GM12878 (cell line): ENCODE measurements around the gene GANAB. TPM values are rescaled to one million over a fixed set of nuclear protein-coding genes. Genes with fewer than 3 reads are reported as not detected.

Experiments used
- ATAC-seq: fragments of 200-7000 bp; cut with Tn5 transposase; 3 replicates; pipeline ENCODE4 v1.9.1; 2020; ENCODE audit warnings: mild to moderate bottlenecking, moderate library complexity
- BruUV-seq: library from RNA; stranded (reverse); fragments of 400-500 nt; replicated peaks from 2 replicates; lab custom pipeline; 2021; lab: Mats Ljungman, UMichigan
- CTCF ChIA-PET: fragments of 300-600 bp; sonication (Branson Sonifier 250); formaldehyde crosslinking; extraction: SDS; loops from one replicate; lab custom pipeline; 2021; ENCODE audit warnings: inconsistent platforms; lab: Yijun Ruan, JAX
- POLR2A ChIA-PET: fragments of 350-600 bp; formaldehyde crosslinking; extraction: SDS; loops from one replicate; lab custom pipeline; 2021; ENCODE audit warnings: inconsistent platforms; lab: Charles Lee
- RAD21 ChIA-PET: fragments of 300-600 bp; sonication (Branson Sonifier 250); formaldehyde crosslinking; loops from one replicate; lab custom pipeline; 2023; ENCODE audit warnings: antibody characterized with exemption; ENCODE audit not compliant: unreplicated experiment; lab: Charles Lee
- SMC1A ChIA-PET: fragments of 300-600 bp; sonication (Branson Sonifier 250); formaldehyde crosslinking; loops from one replicate; lab custom pipeline; 2023; ENCODE audit not compliant: unreplicated experiment, uncharacterized antibody; lab: Charles Lee
- DNase-seq: peaks from one replicate; pipeline ENCODE4 v3.0.0-alpha.2; 2011; ENCODE audit warnings: low read depth, low spot score
- FAIRE-seq: peaks from 3 replicates; lab custom pipeline; 2011; peaks lifted over from hg19 to GRCh38; lab: Jason Lieb, UNC
- H2AFZ ChIP-seq: 2 replicates; pipeline ENCODE4 v1.6.0; 2011; ENCODE audit warnings: low read depth, low read length, control low read depth; ENCODE audit not compliant: control insufficient read depth
- H3K27ac ChIP-seq: 2 replicates; pipeline ENCODE4 v1.5.1; 2011; ENCODE audit warnings: control low read depth; ENCODE audit not compliant: control insufficient read depth, insufficient read depth
- H3K27me3 ChIP-seq, 2 experiments: replicated peaks in 1 of 2; 2 replicates each; pipeline versions ENCODE4 v1.6.0 to v1.6.1; 2011; ENCODE audit warnings: low read length in 1 of 2; ENCODE audit not compliant: control insufficient read depth in 2 of 2, insufficient read depth in 2 of 2
- H3K36me3 ChIP-seq, 2 experiments: 2 replicates each; pipeline ENCODE4 v1.5.1; 2011; ENCODE audit warnings: low read length in 1 of 2; ENCODE audit not compliant: control insufficient read depth in 2 of 2, insufficient read depth in 2 of 2
- H3K4me1 ChIP-seq: 2 replicates; pipeline ENCODE4 v1.6.1; 2011; ENCODE audit warnings: mild to moderate bottlenecking, low read length, moderate library complexity, mixed read lengths; ENCODE audit not compliant: control insufficient read depth, insufficient read depth
- H3K4me2 ChIP-seq: 2 replicates; pipeline ENCODE4 v1.6.0; 2011; ENCODE audit warnings: control low read depth; ENCODE audit not compliant: control insufficient read depth, insufficient read depth
- H3K4me3 ChIP-seq: fragments of 200-600 bp; sonication (generic); 2 replicates; pipeline ENCODE4 v1.5.1; 2016
- H3K79me2 ChIP-seq: 2 replicates; pipeline ENCODE4 v1.6.0; 2011; ENCODE audit warnings: low read length; ENCODE audit not compliant: control insufficient read depth, insufficient read depth
- H3K9ac ChIP-seq: 2 replicates; pipeline ENCODE4 v1.8.0; 2011; ENCODE audit warnings: low read length, control low read depth, mixed read lengths; ENCODE audit not compliant: control insufficient read depth, insufficient read depth
- H3K9me3 ChIP-seq: replicated peaks from 3 replicates; pipeline ENCODE4 v1.5.1; 2011; ENCODE audit warnings: mild to moderate bottlenecking, low read length; ENCODE audit not compliant: control insufficient read depth, insufficient read depth
- H4K20me1 ChIP-seq: 2 replicates; pipeline ENCODE4 v1.6.0; 2011; ENCODE audit not compliant: control insufficient read depth, insufficient read depth
- ATF7 ChIP-seq: fragments of 450-650 bp; IDR thresholded peaks from 2 replicates; pipeline ENCODE4 v1.6.1; 2016; ENCODE audit warnings: low read depth, mild to moderate bottlenecking
- BCL3 ChIP-seq: IDR thresholded peaks from 2 replicates; pipeline ENCODE4 v1.6.1; 2011; ENCODE audit warnings: borderline replicate concordance, low read depth, mild to moderate bottlenecking, moderate library complexity, low read length; ENCODE audit not compliant: insufficient read depth, poor library complexity, severe bottlenecking
- CEBPB ChIP-seq, 2 experiments: fragments of 150-350 bp in 1 of 2; IDR thresholded peaks; 2 replicates each; pipeline ENCODE4 v1.6.1; 2012 to 2014; ENCODE audit warnings: low read depth in 2 of 2, low read length in 2 of 2, borderline replicate concordance in 1 of 2, inconsistent platforms in 1 of 2
- FOXK2 ChIP-seq: fragments of 450-650 bp; IDR thresholded peaks from 2 replicates; pipeline ENCODE4 v1.6.1; 2017; ENCODE audit warnings: mild to moderate bottlenecking, moderate library complexity
- NBN ChIP-seq: fragments of 450-650 bp; IDR thresholded peaks from 2 replicates; pipeline ENCODE4 v1.6.1; 2016
- PAX5 ChIP-seq: IDR thresholded peaks from 2 replicates; pipeline ENCODE4 v1.6.1; 2011; ENCODE audit warnings: low read depth, low read length, borderline replicate concordance
- POLR2AphosphoS5 ChIP-seq: IDR thresholded peaks from 2 replicates; pipeline ENCODE4 v1.6.1; 2011; ENCODE audit warnings: mild to moderate bottlenecking, low read length, inconsistent platforms
- RAD21 ChIP-seq: IDR thresholded peaks from 2 replicates; pipeline ENCODE4 v1.6.1; 2011; ENCODE audit warnings: mild to moderate bottlenecking, low read depth, low read length, moderate library complexity; ENCODE audit not compliant: insufficient read depth
- SIX5 ChIP-seq: IDR thresholded peaks from 2 replicates; pipeline ENCODE4 v1.6.1; 2011; ENCODE audit warnings: mild to moderate bottlenecking, low read depth, low read length, moderate library complexity; ENCODE audit not compliant: severe bottlenecking
- TARDBP ChIP-seq: IDR thresholded peaks from 2 replicates; pipeline ENCODE4 v1.6.1; 2016; ENCODE audit warnings: borderline replicate concordance
- ZBED1 ChIP-seq: IDR thresholded peaks from 2 replicates; pipeline ENCODE4 v1.6.1; 2016; ENCODE audit warnings: borderline replicate concordance
- ZBTB11 ChIP-seq: fragments of 450-650 bp; formaldehyde crosslinking; IDR thresholded peaks from 2 replicates; pipeline ENCODE4 v1.5.0; 2022; ENCODE audit warnings: mild to moderate bottlenecking, missing genetic modification characterization
- ZBTB33 ChIP-seq: fragments of 450-650 bp; IDR thresholded peaks from 2 replicates; pipeline ENCODE4 v1.6.1; 2017; ENCODE audit warnings: mild to moderate bottlenecking
- ZNF622 ChIP-seq: fragments of 450-650 bp; IDR thresholded peaks from 2 replicates; pipeline ENCODE4 v1.6.1; 2017; ENCODE audit warnings: mild to moderate bottlenecking, inconsistent platforms
- WGBS: methylation state at CpG from one replicate; pipeline ENCODE4 v1.1.6; 2016; ENCODE audit warnings: low lambda C conversion rate; ENCODE audit not compliant: insufficient replicate concordance, insufficient coverage; ENCODE audit errors: missing lambda C conversion rate; 5-methylcytosine and 5-hydroxymethylcytosine counted together
- in situ Hi-C: fragments of 300-500 bp; cut with MboI; formaldehyde crosslinking; loops from 9 replicates; pipeline ENCODE4 v1.14.3; 2018; ENCODE audit warnings: mixed read lengths
- intact Hi-C: fragments of 100-400 bp; cut with micrococcal nuclease; formaldehyde crosslinking; loops from one replicate; pipeline ENCODE4 v1.14.2; 2022; ENCODE audit not compliant: unreplicated experiment
- polyA plus RNA-seq, 11 experiments: library from polyadenylated mRNA; depleted of rRNA in 4 of 11; unstranded in 6 of 11; stranded (reverse) in 5 of 11; fragments of >200 nt; fragmentation: Nextera tagmentation in 4 of 11; fragmentation: Illumina TruSeq in 1 of 11; extraction: Ambion mirVana in 4 of 11; extraction: Trizol in 1 of 11; gene quantifications; 1 replicate in 1 of 11; 2 replicates in 10 of 11; pipeline versions ENCODE4 v1.2.1 to v1.2.3, GENCODE V29; 2011 to 2016; ENCODE audit warnings: inconsistent platforms in 2 of 11, missing spikeins in 2 of 11, low read depth in 1 of 11
- total RNA-seq, 4 experiments: library from RNA; depleted of rRNA in 3 of 4; stranded (reverse); fragments of >200 nt in 3 of 4; fragmentation: Illumina TruSeq in 1 of 4; extraction: Trizol in 1 of 4; gene quantifications; 2 replicates each; pipeline versions ENCODE4 v1.2.1 to v1.2.3, GENCODE V29; 2013 to 2021

GANAB gene
- total and polyA plus RNA-seq, 10 of the 15 experiments (the other 5 are each of a cell fraction or from before 2014, with no cell fraction given): 4.5 to 175 (median 102) TPM

GRCh38 chr11:62580959-62581715 lies 65.3 kb downstream of the GANAB start (continued):
- no peak for TF ChIP-seq BCL3
- TF ChIP-seq ATF7: no peak
- TF ChIP-seq ZBED1: no peak
- no peak for TF ChIP-seq SIX5
- TF ChIP-seq POLR2AphosphoS5: no peak

- H3K9ac ChIP-seq: no peak overlapping the region
- in situ Hi-C loops: no loop called here
- ATAC-seq (no peak), FAIRE-seq (no peak), DNase-seq (no peak)
- no peak overlapping the region for H2AFZ ChIP-seq
- RAD21 ChIA-PET: no interaction called here
- no peaks in the 10 kb centered on the region for H3K27me3 ChIP-seq
- WGBS: 97% methylated on average over 2 of the region's 2 CpGs
- H3K4me1 ChIP-seq: peaks cover 5% of the 10 kb centered on the region; the same call in 1 of the 2 replicates
- CTCF ChIA-PET: interaction anchor here (0.7 to 1.2 kb wide), 2 partner anchors 37 to 277 kb away, joined by 3 read pairs; no protein-coding TSS in a partner anchor
- H3K4me3 ChIP-seq: no peak overlapping the region
- H4K20me1 ChIP-seq: no peaks in the 10 kb centered on the region
- H3K4me2 ChIP-seq: no peak overlapping the region
- POLR2A ChIA-PET: interaction anchor here (0.6 to 0.7 kb wide), 3 partner anchors 222 to 1079 kb away, joined by 4 to 8 read pairs (median 4); no protein-coding TSS in a partner anchor
- TF ChIP-seq CEBPB (IDR thresholded peaks at IDR 0.05; ENCODE audit: borderline replicate concordance in 1 of 2, low read depth in 2 of 2, low read length in 2 of 2) (no peak), ZNF622 (no peak), NBN (no peak), PAX5 (no peak), RAD21 (no peak), FOXK2 (no peak), TARDBP (no peak), ZBTB33 (no peak), ZBTB11 (CRISPR knock-in tag) (no peak)
- H3K79me2 ChIP-seq: peaks cover 9% of the 10 kb centered on the region
- BruUV-seq: no TSS peak
- H3K9me3 ChIP-seq: no peaks in the 10 kb centered on the region
- SMC1A ChIA-PET: no interaction called here
- intact Hi-C loops: no loop called here
- H3K36me3 ChIP-seq: peaks cover 16 to 19% of the 10 kb centered on the region in 2 experiments; a peak in 3 of 4 replicates
- H3K27ac ChIP-seq: no peak overlapping the region
Measured at GRCh38 chr11:62579252-62579651, 67.2 kb downstream of the GANAB start.
